ENCODE measurements around the gene ZNF541.
A peak's percentile ranks its signal among the peaks of the same experiment; 100 is the strongest.
"Not testable (repeated sequence)": the region's sequence is repeated elsewhere in the genome, so short reads cannot be mapped to it uniquely, and the experiment has no call there.

Gene ZNF541

GRCh38 chr19:47600246-47601179 lies 27.6 kb upstream of the ZNF541 start:
- peak overlapping the region; percentile 67 for H3K4me3 ChIP-seq (ENCODE audit: low read depth, low read length)
- DNase-seq (ENCODE audit: low read depth): peak; percentile 93

- H3K4me3 ChIP-seq (ENCODE audit: low read depth, low read length): peak overlapping the region; percentile 67
- not testable (repeated sequence) for DNase-seq (ENCODE audit: low read depth)
Observed at GRCh38 chr19:47599671-47600245, 26.8 kb upstream of the ZNF541 start.

GRCh38 chr19:47598407-47599349 lies 25.7 kb upstream of the ZNF541 start:
- peak overlapping the region; percentile 40 for H3K4me3 ChIP-seq (ENCODE audit: low read depth, low read length)

GRCh38 chr19:47595944-47596343 lies 23.0 kb upstream of the ZNF541 start:
- DNase-seq (ENCODE audit: low read depth): no peak
- H3K4me3 ChIP-seq (ENCODE audit: low read depth, low read length): no peak overlapping the region

More at GRCh38 chr19:47598407-47599349, 25.7 kb upstream of the ZNF541 start:
- peak; percentile 91 for DNase-seq (ENCODE audit: low read depth)

- no peak overlapping the region for H3K4me3 ChIP-seq (ENCODE audit: low read depth, low read length)
- DNase-seq (ENCODE audit: low read depth): no peak
Observed at GRCh38 chr19:47593860-47594259, 20.9 kb upstream of the ZNF541 start.

- no peak overlapping the region for H3K4me3 ChIP-seq (ENCODE audit: low read depth, low read length)
Observed at GRCh38 chr19:47589824-47590223, 16.9 kb upstream of the ZNF541 start.

GRCh38 chr19:47587295-47587694 lies 14.3 kb upstream of the ZNF541 start:
- no peak for DNase-seq (ENCODE audit: low read depth)
- H3K4me3 ChIP-seq (ENCODE audit: low read depth, low read length): no peak overlapping the region

More at GRCh38 chr19:47589824-47590223, 16.9 kb upstream of the ZNF541 start:
- no peak for DNase-seq (ENCODE audit: low read depth)

GRCh38 chr19:47583161-47583560 lies 10.2 kb upstream of the ZNF541 start:
- not testable (repeated sequence) for DNase-seq (ENCODE audit: low read depth); H3K4me3 ChIP-seq (ENCODE audit: low read depth, low read length)

- no peak for DNase-seq (ENCODE audit: low read depth)
- H3K4me3 ChIP-seq (ENCODE audit: low read depth, low read length): no peak overlapping the region
Observed at GRCh38 chr19:47582320-47582909, 9.5 kb upstream of the ZNF541 start.

- DNase-seq (ENCODE audit: low read depth): no peak
- H3K4me3 ChIP-seq (ENCODE audit: low read depth, low read length): no peak overlapping the region
Observed at GRCh38 chr19:47581605-47582319, 8.8 kb upstream of the ZNF541 start.

GRCh38 chr19:47580397-47580796 lies 7.4 kb upstream of the ZNF541 start:
- DNase-seq (ENCODE audit: low read depth): no peak
- H3K4me3 ChIP-seq (ENCODE audit: low read depth, low read length): no peak overlapping the region

- peak overlapping the region; percentile 20 for H3K4me3 ChIP-seq (ENCODE audit: low read depth, low read length)
- no peak for DNase-seq (ENCODE audit: low read depth)
Observed at GRCh38 chr19:47572635-47573034, 313 bp downstream of the ZNF541 start.

GRCh38 chr19:47569331-47569730 lies 3.6 kb downstream of the ZNF541 start:
- H3K4me3 ChIP-seq (ENCODE audit: low read depth, low read length): no peak overlapping the region
- DNase-seq (ENCODE audit: low read depth): no peak

GRCh38 chr19:47564081-47564480 lies 8.9 kb downstream of the ZNF541 start:
- H3K4me3 ChIP-seq (ENCODE audit: low read depth, low read length): no peak overlapping the region
- DNase-seq (ENCODE audit: low read depth): no peak

- no peak for DNase-seq (ENCODE audit: low read depth)
- no peak overlapping the region for H3K4me3 ChIP-seq (ENCODE audit: low read depth, low read length)
Observed at GRCh38 chr19:47561440-47562057, 11.4 kb downstream of the ZNF541 start.

GRCh38 chr19:47560999-47561398 lies 11.9 kb downstream of the ZNF541 start:
- H3K4me3 ChIP-seq (ENCODE audit: low read depth, low read length): no peak overlapping the region
- DNase-seq (ENCODE audit: low read depth): no peak

GRCh38 chr19:47550129-47550528 lies 22.8 kb downstream of the ZNF541 start:
- DNase-seq (ENCODE audit: low read depth): no peak
- H3K4me3 ChIP-seq (ENCODE audit: low read depth, low read length): no peak overlapping the region

GRCh38 chr19:47549261-47549862 lies 23.6 kb downstream of the ZNF541 start:
- DNase-seq (ENCODE audit: low read depth): no peak
- H3K4me3 ChIP-seq (ENCODE audit: low read depth, low read length): no peak overlapping the region
